ENCODE measurements around the gene CEP89. TPM values are rescaled to one million over a fixed set of nuclear protein-coding genes. Genes with fewer than 3 reads are reported as not detected.

Gene CEP89
- total and polyA plus RNA-seq, 4 donors = 4.4 to 22.6 (median 16.0) TPM

GRCh38 chr19:32828643-32829344, 143.0 kb downstream of the CEP89 start:
- 90% methylated on average over 15 of the region's 15 CpGs for WGBS, 2 donors
- DNase-seq = no peak
- H3K4me1 ChIP-seq (ENCODE audit: control insufficient read depth in 1 of 2, insufficient read depth in 2 of 2, low read length in 2 of 2) = no peaks in the 10 kb centered on the region
- no peak overlapping the region for H3K27ac ChIP-seq (ENCODE audit: low read depth in 1 of 2, low read length in 2 of 2)
- no peaks in the 10 kb centered on the region for H3K9me3 ChIP-seq (ENCODE audit: control insufficient read depth, low read length)
- no peak for ATAC-seq (ENCODE audit: low FRiP score)
- intact Hi-C loops (cut with DNase I) = no loop called here
- H3K36me3 ChIP-seq (ENCODE audit: control insufficient read depth in 1 of 2, insufficient read depth in 2 of 2, low read length in 1 of 2) = peaks cover 0 to 2% of the 10 kb centered on the region in 2 donors
- no peaks in the 10 kb centered on the region for H3K27me3 ChIP-seq (ENCODE audit: control insufficient read depth in 1 of 2, insufficient read depth in 2 of 2, low read length in 1 of 2)
- no peak overlapping the region for H3K4me3 ChIP-seq (ENCODE audit: low read length in 2 of 2)

- ATAC-seq (ENCODE audit: low FRiP score) = no peak
- no peak for DNase-seq
- H3K4me3 ChIP-seq (ENCODE audit: low read length in 2 of 2) = no peak overlapping the region
- no peak overlapping the region for H3K27ac ChIP-seq (ENCODE audit: low read depth in 1 of 2, low read length in 2 of 2)
- no peaks in the 10 kb centered on the region for H3K27me3 ChIP-seq (ENCODE audit: control insufficient read depth in 1 of 2, insufficient read depth in 2 of 2, low read length in 1 of 2)
- WGBS, 2 donors = 84 to 88% methylated on average over 4 of the region's 4 CpGs
- H3K4me1 ChIP-seq (ENCODE audit: control insufficient read depth in 1 of 2, insufficient read depth in 2 of 2, low read length in 2 of 2) = no peaks in the 10 kb centered on the region
- intact Hi-C loops (cut with DNase I) = no loop called here
- peaks cover 0 to 2% of the 10 kb centered on the region in 2 donors for H3K36me3 ChIP-seq (ENCODE audit: control insufficient read depth in 1 of 2, insufficient read depth in 2 of 2, low read length in 1 of 2)
- H3K9me3 ChIP-seq (ENCODE audit: control insufficient read depth, low read length) = no peaks in the 10 kb centered on the region
Measured at GRCh38 chr19:32828139-32828538, 143.6 kb downstream of the CEP89 start.

Other genes with a start within 250 kb of the CEP89 start
- 1 to 10 TPM in 1 of 2 donors, under 1 TPM in 1; 0.26 to 1.2 TPM for gene SLC7A9, start 102.2 kb downstream of the CEP89 start, total RNA-seq
- 1 to 10 TPM in 1 of 2 donors, under 1 TPM in 1; 0.95 to 8.9 TPM for gene SLC7A9, start 102.2 kb downstream of the CEP89 start, polyA plus RNA-seq
- gene FAAP24, start 284 bp upstream of the CEP89 start, total RNA-seq = 1 to 10 TPM; 1.0 to 1.8 TPM
- gene FAAP24, start 284 bp upstream of the CEP89 start, polyA plus RNA-seq = 1 to 10 TPM in 1 of 2 donors, not detected in 1; 1.6 TPM
- 1 to 10 TPM; 1.1 to 1.9 TPM for gene RHPN2, start 92.9 kb upstream of the CEP89 start, total RNA-seq
- 1 to 10 TPM in 1 of 2 donors, under 1 TPM in 1; 0.33 to 5.0 TPM for gene RHPN2, start 92.9 kb upstream of the CEP89 start, polyA plus RNA-seq
- gene GPATCH1, start 109.2 kb upstream of the CEP89 start, total RNA-seq = 1 to 10 TPM; 7.9 to 8.9 TPM
- 10 to 100 TPM in 1 of 2 donors, 1 to 10 TPM in 1; 3.8 to 10.6 TPM for gene GPATCH1, start 109.2 kb upstream of the CEP89 start, polyA plus RNA-seq
- gene WDR88, start 160.2 kb upstream of the CEP89 start, total RNA-seq = not detected
- not detected for gene WDR88, start 160.2 kb upstream of the CEP89 start, polyA plus RNA-seq
- gene LRP3, start 222.4 kb upstream of the CEP89 start, total RNA-seq = 10 to 100 TPM; 21.6 to 27.2 TPM
- 10 to 100 TPM in 1 of 2 donors, 1 to 10 TPM in 1; 3.9 to 20.9 TPM for gene LRP3, start 222.4 kb upstream of the CEP89 start, polyA plus RNA-seq